ENCODE data around the gene DUSP10.

- TF ChIP-seq, protein P1, sequence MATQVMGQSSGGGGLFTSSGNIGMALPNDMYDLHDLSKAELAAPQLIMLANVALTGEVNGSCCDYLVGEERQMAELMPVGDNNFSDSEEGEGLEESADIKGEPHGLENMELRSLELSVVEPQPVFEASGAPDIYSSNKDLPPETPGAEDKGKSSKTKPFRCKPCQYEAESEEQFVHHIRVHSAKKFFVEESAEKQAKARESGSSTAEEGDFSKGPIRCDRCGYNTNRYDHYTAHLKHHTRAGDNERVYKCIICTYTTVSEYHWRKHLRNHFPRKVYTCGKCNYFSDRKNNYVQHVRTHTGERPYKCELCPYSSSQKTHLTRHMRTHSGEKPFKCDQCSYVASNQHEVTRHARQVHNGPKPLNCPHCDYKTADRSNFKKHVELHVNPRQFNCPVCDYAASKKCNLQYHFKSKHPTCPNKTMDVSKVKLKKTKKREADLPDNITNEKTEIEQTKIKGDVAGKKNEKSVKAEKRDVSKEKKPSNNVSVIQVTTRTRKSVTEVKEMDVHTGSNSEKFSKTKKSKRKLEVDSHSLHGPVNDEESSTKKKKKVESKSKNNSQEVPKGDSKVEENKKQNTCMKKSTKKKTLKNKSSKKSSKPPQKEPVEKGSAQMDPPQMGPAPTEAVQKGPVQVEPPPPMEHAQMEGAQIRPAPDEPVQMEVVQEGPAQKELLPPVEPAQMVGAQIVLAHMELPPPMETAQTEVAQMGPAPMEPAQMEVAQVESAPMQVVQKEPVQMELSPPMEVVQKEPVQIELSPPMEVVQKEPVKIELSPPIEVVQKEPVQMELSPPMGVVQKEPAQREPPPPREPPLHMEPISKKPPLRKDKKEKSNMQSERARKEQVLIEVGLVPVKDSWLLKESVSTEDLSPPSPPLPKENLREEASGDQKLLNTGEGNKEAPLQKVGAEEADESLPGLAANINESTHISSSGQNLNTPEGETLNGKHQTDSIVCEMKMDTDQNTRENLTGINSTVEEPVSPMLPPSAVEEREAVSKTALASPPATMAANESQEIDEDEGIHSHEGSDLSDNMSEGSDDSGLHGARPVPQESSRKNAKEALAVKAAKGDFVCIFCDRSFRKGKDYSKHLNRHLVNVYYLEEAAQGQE (IDR thresholded peaks at IDR 0.05; ENCODE audit: insufficient replicate concordance, low read depth): no peak
- TF ChIP-seq POLR2AphosphoS5 (IDR thresholded peaks at IDR 0.05; ENCODE audit: low read depth) (no peak), GABPA (IDR thresholded peaks at IDR 0.05; ENCODE audit: low read depth) (no peak), SPI1 (IDR thresholded peaks at IDR 0.05; ENCODE audit: borderline replicate concordance, low read depth) (no peak)
- TF ChIP-seq, protein P2, sequence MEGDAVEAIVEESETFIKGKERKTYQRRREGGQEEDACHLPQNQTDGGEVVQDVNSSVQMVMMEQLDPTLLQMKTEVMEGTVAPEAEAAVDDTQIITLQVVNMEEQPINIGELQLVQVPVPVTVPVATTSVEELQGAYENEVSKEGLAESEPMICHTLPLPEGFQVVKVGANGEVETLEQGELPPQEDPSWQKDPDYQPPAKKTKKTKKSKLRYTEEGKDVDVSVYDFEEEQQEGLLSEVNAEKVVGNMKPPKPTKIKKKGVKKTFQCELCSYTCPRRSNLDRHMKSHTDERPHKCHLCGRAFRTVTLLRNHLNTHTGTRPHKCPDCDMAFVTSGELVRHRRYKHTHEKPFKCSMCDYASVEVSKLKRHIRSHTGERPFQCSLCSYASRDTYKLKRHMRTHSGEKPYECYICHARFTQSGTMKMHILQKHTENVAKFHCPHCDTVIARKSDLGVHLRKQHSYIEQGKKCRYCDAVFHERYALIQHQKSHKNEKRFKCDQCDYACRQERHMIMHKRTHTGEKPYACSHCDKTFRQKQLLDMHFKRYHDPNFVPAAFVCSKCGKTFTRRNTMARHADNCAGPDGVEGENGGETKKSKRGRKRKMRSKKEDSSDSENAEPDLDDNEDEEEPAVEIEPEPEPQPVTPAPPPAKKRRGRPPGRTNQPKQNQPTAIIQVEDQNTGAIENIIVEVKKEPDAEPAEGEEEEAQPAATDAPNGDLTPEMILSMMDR (IDR thresholded peaks at IDR 0.05; ENCODE audit: insufficient read depth, low read length): no peak
These were observed 15.9 kb downstream of the DUSP10 start for GRCh38 chr1:221725735-221726672.

Data from HL-60 (cell line).